H1 (cell line): ENCODE data around the gene SPPL2A. TPM values are rescaled to one million over a fixed set of nuclear protein-coding genes. Genes with fewer than 3 reads are reported as not detected.

Experiments used
- CHD2 ChIP-seq: IDR thresholded peaks from 2 replicates; pipeline ENCODE4 v1.6.1; 2012; ENCODE audit warnings: low read length, improper control_type of control experiment
- CHD7 ChIP-seq: fragments of 300-600 bp; sonication (generic); IDR thresholded peaks from 2 replicates; pipeline ENCODE4 v1.7.1; 2012; ENCODE audit warnings: low read length, moderate library complexity, mild to moderate bottlenecking, inconsistent platforms; ENCODE audit not compliant: insufficient replicate concordance
- CTCF ChIP-seq, 3 experiments: IDR thresholded peaks; 1 replicate in 2 of 3; 2 replicates in 1 of 3; pipeline versions ENCODE4 v1.5.1 to v1.6.1; 2011; ENCODE audit warnings: low read length in 3 of 3, mild to moderate bottlenecking in 3 of 3, inconsistent platforms in 2 of 3, low read depth in 1 of 3, moderate library complexity in 1 of 3; ENCODE audit not compliant: insufficient read depth in 1 of 3; ENCODE audit errors: control extremely low read depth in 1 of 3
- NRF1 ChIP-seq: IDR thresholded peaks from 2 replicates; pipeline ENCODE4 v1.6.1; 2011; ENCODE audit warnings: mild to moderate bottlenecking, low read depth, low read length, improper control_type of control experiment
- SIRT6 ChIP-seq: IDR thresholded peaks from one replicate; pipeline ENCODE4 v1.7.1; 2012; ENCODE audit warnings: low read length, inconsistent platforms
- SP1 ChIP-seq: IDR thresholded peaks from 2 replicates; pipeline ENCODE4 v1.6.1; 2011; ENCODE audit warnings: low read depth, low read length
- SP2 ChIP-seq: IDR thresholded peaks from 2 replicates; pipeline ENCODE4 v1.6.1; 2012; ENCODE audit warnings: mild to moderate bottlenecking, low read length, inconsistent platforms
- polyA plus RNA-seq, 7 experiments: library from polyadenylated mRNA; depleted of rRNA in 3 of 7; stranded (reverse) in 5 of 7; unstranded in 2 of 7; fragments of >200 nt in 5 of 7; fragments of 200-250 nt in 2 of 7; gene quantifications; 1 replicate in 5 of 7; 2 replicates in 1 of 7; 4 replicates in 1 of 7; pipeline versions ENCODE4 v1.2.1 to v1.2.3, GENCODE V29; 2011 to 2013; ENCODE audit warnings: missing spikeins in 2 of 7, mixed read lengths in 2 of 7
- total RNA-seq: library from RNA; stranded (reverse); fragmentation: NEBNext Ultra II Directional; extraction: Animal tissue kit (Norgen Biotek cat#: 25700); gene quantifications from 2 replicates; pipeline ENCODE4 v1.2.1, GENCODE V29; 2021

Gene SPPL2A
- total and polyA plus RNA-seq, 2 of the 8 experiments (the other 6 are each of a cell fraction or from before 2014, with no cell fraction given), result 15.6 to 52.9 TPM

GRCh38 chr15:50797926-50798325 is 32.4 kb upstream of the SPPL2A start (continued):
- TF ChIP-seq CHD7 (no peak), SP1 (no peak), CHD2 (no peak), CTCF (IDR thresholded peaks at IDR 0.05; ENCODE audit: control extremely low read depth in 1 of 3, insufficient read depth in 1 of 3, low read depth in 1 of 3, low read length in 3 of 3) (no peak), NRF1 (no peak), SP2 (no peak), SIRT6 (no peak)
- TF ChIP-seq, all 59 proteins: peak for 0
